HG02588 (cell line): Measurements from ENCODE around the gene POR.
"Not testable (repeated sequence)": the region's sequence is repeated elsewhere in the genome, so short reads cannot be mapped to it uniquely, and the experiment has no call there.

Experiments
- ATAC-seq: cut with Tn5 transposase; IDR thresholded peaks from one replicate; pipeline ENCODE4 v1.9.1; 2021; ENCODE audit warnings: mild to moderate bottlenecking, moderate library complexity; ENCODE audit not compliant: unreplicated experiment

The POR gene

GRCh38 chr7:75884476-75884875 is 30.5 kb upstream of the POR start:
- no peak for ATAC-seq

DNA sequence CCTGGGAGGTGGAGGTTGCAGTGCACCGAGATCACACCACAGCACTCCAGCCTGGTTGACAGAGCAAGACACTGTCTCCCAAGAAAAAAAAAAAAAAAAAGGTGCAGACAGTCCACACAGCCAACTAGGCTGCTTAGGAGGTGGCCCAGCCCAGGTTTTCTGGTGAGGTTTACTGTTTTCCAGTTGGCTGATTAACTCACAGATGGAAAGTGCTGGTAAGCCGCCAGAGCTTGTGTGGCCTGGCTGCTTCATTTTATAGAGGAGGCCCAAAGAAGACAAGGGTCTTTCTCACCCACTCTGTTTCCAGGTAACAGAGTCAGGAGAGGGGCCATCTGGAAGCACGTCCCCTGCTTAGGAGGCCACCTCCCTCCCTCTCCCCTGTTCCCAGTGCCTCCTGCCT is 29.9 kb upstream of the POR start:
- no peak for ATAC-seq

DNA sequence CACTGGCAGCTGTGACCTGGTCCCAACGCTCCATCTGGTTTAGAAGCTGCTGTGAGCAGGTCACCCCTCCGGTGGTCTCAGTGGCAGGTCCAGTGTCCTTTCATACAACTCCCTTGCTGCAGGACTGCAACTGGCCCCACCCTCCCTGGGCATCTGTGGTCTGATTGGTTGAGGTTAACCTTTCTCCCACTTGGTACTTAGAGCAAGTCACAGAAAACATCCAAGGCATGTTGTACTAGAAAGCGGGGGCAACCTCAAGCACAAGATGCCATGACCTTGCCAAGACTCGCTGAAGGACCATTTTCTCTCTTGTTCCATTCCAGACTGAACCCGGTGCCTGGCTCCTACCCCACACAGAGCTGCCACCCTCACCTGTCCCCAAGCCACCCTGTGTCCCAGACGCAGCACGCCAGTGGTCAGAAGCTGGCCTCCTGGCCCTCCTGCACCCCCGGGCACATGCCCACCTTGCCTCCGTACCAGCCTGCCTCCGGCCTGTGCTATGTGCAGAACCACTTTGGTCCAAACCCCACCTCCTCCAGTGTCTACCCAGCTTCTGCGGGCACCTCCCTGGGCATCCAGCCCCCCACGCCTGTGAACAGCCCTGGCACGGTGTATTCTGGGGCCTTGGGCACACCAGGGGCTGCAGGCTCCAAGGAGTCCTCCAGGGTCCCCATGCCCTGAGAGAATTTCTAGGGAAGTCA is 27.1 kb upstream of the POR start:
- no peak for ATAC-seq

DNA sequence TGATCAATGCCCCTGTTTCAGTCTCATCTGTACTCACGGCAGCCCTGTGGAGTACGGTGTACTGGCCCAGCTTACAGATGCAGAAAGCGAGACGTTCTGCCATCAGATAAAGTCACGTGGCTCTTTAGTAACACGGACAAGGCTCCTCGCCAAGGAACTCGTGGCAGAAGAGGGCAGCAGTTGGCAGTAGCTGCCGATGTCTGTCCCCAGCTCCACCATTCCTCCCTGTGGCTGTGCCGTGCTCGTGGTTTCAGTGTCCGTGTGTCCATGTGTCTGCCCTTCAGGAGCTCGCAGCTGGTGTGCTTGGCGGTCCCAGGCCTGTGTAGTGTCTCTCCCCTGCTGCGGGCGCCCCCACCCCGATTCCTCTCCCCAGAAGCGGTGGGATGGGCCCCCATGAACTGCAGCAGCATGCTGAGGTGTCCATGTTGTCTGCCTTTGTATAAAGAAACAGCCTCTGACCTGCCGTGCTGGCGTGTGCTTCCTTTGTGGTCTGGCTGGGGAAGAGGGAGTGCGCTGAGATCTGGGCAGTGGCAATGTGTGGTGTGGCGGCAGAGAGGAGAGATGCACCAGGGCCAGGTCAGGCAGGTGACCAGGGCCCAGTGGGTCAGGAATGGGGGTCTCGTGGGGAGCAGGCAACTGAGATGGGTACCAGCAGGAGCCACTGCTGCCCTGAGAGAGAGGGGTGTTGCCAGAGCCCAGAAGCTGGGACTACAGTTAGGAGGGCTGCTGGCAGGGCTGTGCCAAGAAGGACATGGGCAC is 26.3 kb upstream of the POR start:
- ATAC-seq: no peak

- ATAC-seq: no peak
Observed at GRCh38 chr7:75889223-75889825, 25.6 kb upstream of the POR start.

GRCh38 chr7:75889826-75890225 is 25.1 kb upstream of the POR start:
- ATAC-seq: no peak

DNA sequence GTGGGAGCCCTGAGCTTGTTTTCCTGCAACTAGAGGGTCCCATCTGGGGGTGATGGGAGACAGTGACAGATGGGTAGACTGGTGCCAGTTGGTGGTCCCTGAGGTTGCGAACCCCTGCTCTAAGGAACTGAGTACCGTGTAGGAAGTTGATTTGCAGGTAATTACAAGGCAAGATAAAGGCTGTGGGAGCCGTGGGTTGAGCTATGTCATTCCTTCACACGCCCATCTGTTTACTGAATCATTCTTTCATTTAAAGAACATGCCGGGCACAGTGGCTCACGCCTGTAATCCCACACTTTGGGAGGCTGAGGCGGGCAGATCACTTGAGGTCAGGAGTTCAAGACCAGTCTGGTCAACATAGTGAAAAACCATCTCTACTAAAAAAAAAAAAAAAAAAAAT is 23.7 kb upstream of the POR start:
- not testable (repeated sequence) for ATAC-seq

DNA sequence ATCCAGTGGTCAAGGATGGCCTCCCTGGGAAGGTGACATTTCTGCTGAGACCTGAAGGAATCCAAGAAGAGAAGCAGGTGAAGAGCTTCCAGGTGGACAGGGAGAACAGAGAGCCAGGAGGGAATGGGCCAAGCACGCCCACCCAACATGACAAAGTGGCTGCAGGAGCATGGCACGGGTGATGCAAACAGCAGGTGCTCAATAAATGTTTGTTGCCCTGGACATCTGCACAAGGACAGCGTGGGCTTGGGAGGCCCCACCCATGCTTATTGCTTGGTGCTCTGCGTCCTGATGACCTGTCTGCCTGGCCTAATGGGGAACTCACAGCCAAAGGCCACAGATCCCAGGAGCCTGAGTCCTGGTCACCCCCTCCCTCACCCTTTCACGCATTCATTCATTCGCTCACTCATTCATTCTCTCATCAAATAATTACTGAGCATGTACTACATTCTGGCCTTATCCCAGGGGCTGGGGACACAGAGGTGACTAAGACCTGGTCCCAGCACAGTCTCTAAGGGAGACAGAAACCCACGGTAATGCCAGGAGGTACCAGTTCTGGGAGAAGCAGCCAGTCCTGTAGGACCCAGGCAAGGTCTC is 23.0 kb upstream of the POR start:
- ATAC-seq: no peak

GRCh38 chr7:75892634-75893272 is 22.2 kb upstream of the POR start:
- ATAC-seq: no peak

- no peak for ATAC-seq
Observed at GRCh38 chr7:75896803-75897327, 18.1 kb upstream of the POR start.

GRCh38 chr7:75900617-75901315 is 14.2 kb upstream of the POR start:
- ATAC-seq: no peak

- no peak for ATAC-seq
Observed at GRCh38 chr7:75905785-75906604, 9.0 kb upstream of the POR start.

DNA sequence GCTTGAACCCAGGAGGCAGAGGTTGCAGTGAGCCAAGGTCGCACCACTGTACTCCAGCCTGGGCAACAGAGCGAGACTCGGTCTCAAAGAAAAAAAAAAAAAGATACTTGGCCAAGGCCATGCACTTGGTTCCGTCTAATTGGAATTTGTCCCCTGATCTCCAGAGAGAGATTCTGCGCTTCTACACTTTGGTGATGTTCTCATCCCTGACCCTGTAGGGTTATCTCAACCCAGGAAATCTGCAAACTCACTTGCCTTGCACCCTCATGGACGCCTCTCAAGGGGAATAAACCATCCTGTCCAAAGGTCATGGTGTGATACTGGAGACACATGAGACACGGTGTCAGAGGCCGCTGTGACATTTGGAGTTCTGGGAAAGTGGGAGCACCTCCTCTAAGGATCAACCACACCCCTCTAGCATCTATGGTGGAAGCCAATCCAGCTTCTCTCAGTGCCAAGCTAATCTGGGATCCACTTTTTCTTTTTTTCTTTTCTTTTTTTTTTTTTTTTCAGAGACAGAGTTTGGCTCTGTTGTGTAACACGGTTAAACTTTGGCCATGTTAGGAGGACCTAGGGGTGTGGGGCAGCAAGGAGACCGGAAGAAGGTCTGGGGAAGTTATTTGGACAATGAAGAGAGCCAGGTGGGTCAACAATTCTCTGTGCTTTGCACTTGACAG is 7.8 kb upstream of the POR start:
- ATAC-seq: no peak

GRCh38 chr7:75907668-75908039 is 7.3 kb upstream of the POR start:
- not testable (repeated sequence) for ATAC-seq

DNA sequence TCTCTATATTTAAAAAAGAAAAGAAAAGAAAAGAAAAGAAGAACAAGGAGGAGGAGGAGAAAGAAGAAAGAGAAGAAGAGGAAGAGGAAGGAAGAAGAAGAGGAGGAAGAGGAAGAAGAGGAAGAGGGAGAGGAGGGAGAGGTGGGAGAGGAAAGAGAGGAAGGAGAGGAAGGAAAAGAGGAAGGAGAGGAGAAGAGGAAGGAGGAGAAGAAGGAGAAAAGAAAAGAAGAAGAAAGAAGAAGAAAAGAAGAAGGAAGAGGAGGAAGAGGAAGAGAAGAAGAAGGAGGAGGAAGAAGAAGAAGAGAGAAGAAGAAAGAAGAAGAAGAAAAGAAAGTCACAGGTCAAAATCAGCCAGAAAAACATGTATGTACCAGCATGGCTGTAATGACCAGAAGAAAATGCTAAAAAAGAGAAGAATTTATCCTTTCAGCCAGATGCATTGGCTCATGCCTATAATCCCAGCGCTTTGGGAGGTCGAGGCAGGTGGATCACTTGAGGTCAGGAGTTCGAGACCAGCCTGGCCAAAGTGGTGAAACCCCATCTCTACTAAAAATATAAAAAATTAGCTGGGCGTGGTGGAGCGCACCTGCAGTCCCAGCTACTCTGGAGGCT is 5.3 kb upstream of the POR start:
- no peak for ATAC-seq

DNA sequence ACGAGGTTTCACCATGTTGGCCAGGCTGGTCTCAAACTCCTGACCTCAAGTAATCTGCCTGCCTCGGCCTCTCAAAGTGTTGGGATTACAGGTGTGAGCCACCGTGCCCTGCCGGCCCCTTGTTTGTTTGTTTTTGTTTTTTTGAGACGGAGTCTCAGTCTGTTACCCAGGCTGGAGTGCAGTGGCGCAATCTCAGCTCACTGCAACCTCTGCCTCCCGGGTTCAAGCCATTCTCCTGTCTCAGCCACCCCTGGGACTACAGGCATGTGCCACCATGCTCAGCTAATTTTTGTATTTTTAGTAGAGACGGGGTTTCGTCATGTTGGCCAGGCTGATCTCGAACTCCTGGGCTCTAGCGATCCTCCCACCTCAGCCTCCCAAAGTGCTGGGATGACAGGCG is 3.8 kb upstream of the POR start:
- ATAC-seq: not testable (repeated sequence)

DNA sequence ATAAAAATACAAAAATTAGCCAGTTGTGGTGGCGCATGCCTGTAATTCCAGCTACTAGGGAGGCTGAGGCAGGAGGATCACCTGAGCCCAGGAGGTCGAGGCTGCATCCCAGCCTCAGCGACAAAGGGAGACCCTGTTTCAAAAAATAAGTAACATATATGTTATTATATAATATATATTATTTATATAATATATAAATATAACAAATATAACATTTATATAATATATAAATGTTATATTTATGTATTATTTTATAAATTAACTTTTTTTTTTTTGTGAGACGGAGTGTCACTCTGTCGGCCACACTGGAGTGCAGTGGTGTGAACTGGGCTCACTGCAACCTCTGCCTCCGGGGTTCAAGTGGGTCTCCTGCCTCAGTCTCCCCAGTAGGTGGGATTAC is 1.5 kb upstream of the POR start:
- ATAC-seq: no peak

GRCh38 chr7:75914169-75914654 is 743 bp upstream of the POR start:
- ATAC-seq: no peak
